KOPT-K1 (cell line): ENCODE results near the gene CXCL10.
"Not testable (repeated sequence)": the region's sequence is repeated elsewhere in the genome, so short reads cannot be mapped to it uniquely, and the experiment has no call there.

Source experiments
- H3K27ac ChIP-seq: fragments of 200-600 bp; sonication (generic); 2 replicates; pipeline ENCODE4 v1.5.1; 2016; ENCODE audit warnings: antibody characterized with exemption, mild to moderate bottlenecking, low read depth, low read length; ENCODE audit not compliant: poor library complexity, severe bottlenecking
- H3K36me3 ChIP-seq: fragments of 200-600 bp; sonication (generic); 2 replicates; pipeline ENCODE4 v1.5.1; 2017; ENCODE audit warnings: antibody characterized with exemption, mild to moderate bottlenecking, low read length, moderate library complexity; ENCODE audit not compliant: insufficient read depth
- H3K9me3 ChIP-seq: fragments of 200-600 bp; sonication (generic); 2 replicates; pipeline ENCODE4 v1.5.1; 2017; ENCODE audit warnings: antibody characterized with exemption, low read length, mild to moderate bottlenecking; ENCODE audit not compliant: insufficient read depth, poor library complexity, severe bottlenecking

CXCL10 gene

GRCh38 chr4:76011018-76011670 is 12.2 kb downstream of the CXCL10 start:
- Histone ChIP-seq H3K27ac (no peak overlapping the region), H3K36me3 (no peaks in the 10 kb centered on the region), H3K9me3 (no peaks in the 10 kb centered on the region)

- H3K27ac ChIP-seq: no peak overlapping the region
Measured at GRCh38 chr4:76010576-76010975, 12.7 kb downstream of the CXCL10 start.

GRCh38 chr4:76009311-76009710 is 14.0 kb downstream of the CXCL10 start:
- Histone ChIP-seq H3K36me3 (no peaks in the 10 kb centered on the region), H3K27ac (no peak overlapping the region), H3K9me3 (no peaks in the 10 kb centered on the region)

More at GRCh38 chr4:76010576-76010975, 12.7 kb downstream of the CXCL10 start:
- H3K9me3 ChIP-seq: no peaks in the 10 kb centered on the region
- H3K36me3 ChIP-seq: no peaks in the 10 kb centered on the region

- Histone ChIP-seq H3K27ac (no peak within 1 kb of the TSS), H3K9me3 (no peaks in the 10 kb centered on the region), H3K36me3 (no peaks in the 10 kb centered on the region)
Measured at GRCh38 chr4:76007089-76007862, 16.0 kb downstream of the CXCL10 start, which contains the start of gene CXCL9. Gene CXCL9, minus strand, starts transcription at chr4:76007509. Its CDS starts 60 bp downstream, at chr4:76007449.

- Histone ChIP-seq H3K27ac (no peak overlapping the region), H3K36me3 (no peaks in the 10 kb centered on the region), H3K9me3 (no peaks in the 10 kb centered on the region)
Measured at GRCh38 chr4:76003620-76004019, 19.7 kb downstream of the CXCL10 start.

- Histone ChIP-seq H3K9me3 (no peaks in the 10 kb centered on the region), H3K27ac (no peak overlapping the region), H3K36me3 (no peaks in the 10 kb centered on the region)
Measured at GRCh38 chr4:76003035-76003434, 20.3 kb downstream of the CXCL10 start.

- no peak overlapping the region for H3K27ac ChIP-seq
Measured at GRCh38 chr4:76002176-76002575, 21.1 kb downstream of the CXCL10 start.

GRCh38 chr4:76001700-76002099 is 21.6 kb downstream of the CXCL10 start:
- no peak overlapping the region for H3K27ac ChIP-seq
- H3K9me3 ChIP-seq: no peaks in the 10 kb centered on the region
- H3K36me3 ChIP-seq: no peaks in the 10 kb centered on the region

More at GRCh38 chr4:76002176-76002575, 21.1 kb downstream of the CXCL10 start:
- H3K36me3 ChIP-seq: no peaks in the 10 kb centered on the region
- H3K9me3 ChIP-seq: no peaks in the 10 kb centered on the region

GRCh38 chr4:76000279-76000678 is 23.0 kb downstream of the CXCL10 start:
- Histone ChIP-seq H3K9me3 (no peaks in the 10 kb centered on the region), H3K27ac (no peak overlapping the region)

GRCh38 chr4:75998525-75999147 is 24.7 kb downstream of the CXCL10 start:
- H3K27ac ChIP-seq: not testable (repeated sequence)

More at GRCh38 chr4:76000279-76000678, 23.0 kb downstream of the CXCL10 start:
- H3K36me3 ChIP-seq: no peaks in the 10 kb centered on the region

GRCh38 chr4:75997946-75998345 is 25.4 kb downstream of the CXCL10 start:
- Histone ChIP-seq H3K27ac (no peak overlapping the region), H3K9me3 (no peaks in the 10 kb centered on the region), H3K36me3 (no peaks in the 10 kb centered on the region)

More at GRCh38 chr4:75998525-75999147, 24.7 kb downstream of the CXCL10 start:
- not testable (repeated sequence) for H3K36me3 ChIP-seq, H3K9me3 ChIP-seq

- Histone ChIP-seq H3K27ac (no peak overlapping the region), H3K36me3 (no peaks in the 10 kb centered on the region), H3K9me3 (no peaks in the 10 kb centered on the region)
Measured at GRCh38 chr4:75997081-75997480, 26.2 kb downstream of the CXCL10 start.

- Histone ChIP-seq H3K9me3 (no peaks in the 10 kb centered on the region), H3K27ac (no peak overlapping the region)
Measured at GRCh38 chr4:75995727-75996126, 27.6 kb downstream of the CXCL10 start.

GRCh38 chr4:75992462-75992861 is 30.8 kb downstream of the CXCL10 start:
- H3K9me3 ChIP-seq: no peaks in the 10 kb centered on the region
- peaks cover 11% of the 10 kb centered on the region; the same call in 1 of the 2 replicates for H3K36me3 ChIP-seq
- no peak overlapping the region for H3K27ac ChIP-seq

More at GRCh38 chr4:75995727-75996126, 27.6 kb downstream of the CXCL10 start:
- H3K36me3 ChIP-seq: no peaks in the 10 kb centered on the region

- H3K36me3 ChIP-seq: peaks cover 19% of the 10 kb centered on the region; the same call in 1 of the 2 replicates
- H3K9me3 ChIP-seq: no peaks in the 10 kb centered on the region
- H3K27ac ChIP-seq: peak overlapping the region; percentile 76
Measured at GRCh38 chr4:75989846-75990528, 33.3 kb downstream of the CXCL10 start.
